Activated T-cell treated with anti-CD3 and anti-CD28 coated beads for 1 hour (primary cell): ENCODE measurements around the gene TACC2.

Experiments used
- DNase-seq: peaks from one replicate; pipeline ENCODE4 v3.0.0-alpha.2; 2020; ENCODE audit warnings: low read depth

Gene TACC2

DNA sequence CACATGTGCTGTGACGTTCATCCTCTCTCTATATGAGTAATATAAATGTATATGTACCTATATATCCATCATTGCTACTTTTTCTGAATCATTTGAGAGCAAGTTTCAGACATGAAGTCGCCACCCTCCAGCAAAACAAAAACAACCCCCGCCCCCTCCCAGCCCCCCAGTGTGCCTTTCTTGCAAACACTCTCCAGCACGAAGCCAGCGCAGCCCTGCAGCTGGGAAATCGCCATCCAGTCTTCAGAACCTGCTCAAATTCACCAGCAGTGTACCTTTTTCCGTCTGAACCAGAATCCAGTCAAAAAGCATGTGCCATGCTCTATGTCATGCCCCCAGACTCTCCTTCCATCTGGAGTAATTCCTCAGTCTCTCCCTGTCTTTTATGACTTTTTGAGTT lies 135.8 kb downstream of the TACC2 start:
- DNase-seq = no peak

DNA sequence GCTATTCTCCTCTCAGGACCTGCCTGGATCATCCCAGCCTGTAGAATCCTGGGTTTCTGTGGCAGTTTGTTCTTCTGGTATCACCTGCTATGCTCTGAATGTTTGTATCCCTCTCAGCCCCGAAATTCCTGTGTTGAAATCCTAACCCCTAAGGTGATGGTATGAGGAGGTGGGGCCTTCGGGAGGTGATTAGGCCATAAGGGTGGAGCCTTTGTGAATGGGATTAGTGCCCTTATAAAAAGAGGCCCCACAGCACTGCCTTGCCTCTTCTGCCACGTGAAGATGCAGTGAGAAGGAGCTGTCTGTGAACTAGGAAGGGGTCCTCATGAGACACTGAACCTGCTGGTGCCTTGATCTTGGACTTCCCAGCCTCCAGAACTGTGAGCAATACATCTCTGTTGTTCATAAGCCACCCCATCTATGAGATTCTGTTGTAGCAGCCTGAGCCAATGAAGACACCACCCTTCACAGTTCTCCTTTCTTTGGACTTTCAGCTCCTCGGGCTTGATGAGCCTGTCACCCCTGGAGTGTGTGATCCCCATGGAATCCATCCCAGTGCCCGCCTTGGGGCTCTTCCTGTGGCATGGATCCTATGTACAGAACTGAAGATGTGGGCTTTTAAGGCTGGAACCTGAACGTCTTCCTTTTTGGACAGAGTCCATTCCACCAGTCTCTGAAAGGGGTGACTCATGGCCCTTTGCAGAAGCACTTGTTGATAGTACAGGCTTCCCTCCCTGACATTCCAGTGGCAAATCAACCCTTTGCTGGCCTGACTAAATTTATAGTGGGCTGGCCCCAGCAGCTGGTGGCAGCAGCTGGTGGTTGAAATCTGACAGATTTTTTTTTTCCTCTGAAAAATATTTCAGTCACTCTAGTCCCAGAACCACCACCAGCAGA lies 138.0 kb downstream of the TACC2 start:
- no peak for DNase-seq

DNA sequence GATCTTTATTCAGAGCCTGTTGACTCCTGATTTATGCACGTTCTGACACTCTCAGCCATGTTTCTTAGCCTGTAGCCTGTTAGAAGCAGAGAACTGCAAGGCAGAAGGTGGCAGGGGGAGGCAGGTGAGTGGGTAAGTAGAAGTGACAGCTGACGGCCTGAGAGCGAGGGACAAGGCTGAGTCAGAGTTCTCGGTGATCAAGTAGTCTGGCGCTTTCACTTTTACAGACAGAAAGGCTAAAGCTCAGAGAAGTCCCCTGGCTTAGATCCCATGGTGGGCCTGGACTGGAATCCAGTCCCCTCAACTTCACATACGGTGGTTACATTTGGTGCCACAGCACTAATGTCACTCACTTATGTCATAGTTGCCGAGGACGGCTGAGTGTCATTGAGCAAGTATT lies 139.0 kb downstream of the TACC2 start:
- DNase-seq = no peak

DNA sequence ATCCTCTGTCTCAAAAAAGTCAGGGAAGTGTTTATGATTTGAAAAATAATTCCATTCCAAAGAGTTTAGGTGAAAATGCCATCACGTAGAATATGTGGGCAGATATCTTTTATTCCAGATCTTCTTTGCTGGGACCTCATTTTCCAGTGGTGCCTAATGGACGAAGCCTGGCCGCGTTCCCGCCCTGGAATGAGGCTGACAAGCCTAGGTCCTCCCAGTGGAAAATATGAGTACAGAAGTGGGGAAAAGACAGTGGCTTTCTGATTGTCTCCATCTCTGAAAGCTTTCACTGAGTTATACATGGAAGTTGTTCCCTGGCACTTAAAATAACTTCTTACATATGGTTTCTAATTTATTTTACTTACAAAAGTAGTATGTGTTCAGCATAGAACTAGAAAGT lies 139.4 kb downstream of the TACC2 start:
- no peak for DNase-seq

DNA sequence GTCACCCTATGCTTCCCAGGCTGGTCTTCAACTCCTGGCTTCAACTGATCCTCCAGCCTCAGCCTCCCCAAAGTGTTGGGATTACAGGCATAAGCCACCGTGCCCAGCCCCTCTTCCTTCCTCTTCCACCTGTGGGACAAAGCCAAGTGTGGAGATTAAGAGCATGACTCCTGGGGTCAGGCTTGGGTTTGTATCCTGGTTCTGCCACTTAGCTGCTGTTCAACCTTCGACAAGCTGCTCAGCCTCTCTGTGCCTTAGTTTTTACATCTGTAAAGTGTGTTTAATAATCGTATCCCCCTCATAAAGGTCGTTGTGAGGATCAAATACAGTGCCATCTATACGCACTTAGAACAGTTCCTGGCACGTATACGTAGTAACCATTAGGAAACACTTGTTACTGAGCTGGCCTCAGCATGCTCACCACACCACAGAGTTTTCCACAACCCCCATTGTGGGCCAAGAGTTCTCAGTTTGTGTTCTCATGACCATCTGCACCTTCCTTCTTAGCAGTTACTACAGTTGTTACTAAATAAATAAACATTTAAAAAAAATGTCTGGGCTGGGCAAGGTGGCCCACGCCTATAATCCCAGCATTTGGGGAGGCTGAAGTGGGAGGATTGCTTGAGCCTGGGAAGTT lies 141.6 kb downstream of the TACC2 start:
- DNase-seq = no peak

DNA sequence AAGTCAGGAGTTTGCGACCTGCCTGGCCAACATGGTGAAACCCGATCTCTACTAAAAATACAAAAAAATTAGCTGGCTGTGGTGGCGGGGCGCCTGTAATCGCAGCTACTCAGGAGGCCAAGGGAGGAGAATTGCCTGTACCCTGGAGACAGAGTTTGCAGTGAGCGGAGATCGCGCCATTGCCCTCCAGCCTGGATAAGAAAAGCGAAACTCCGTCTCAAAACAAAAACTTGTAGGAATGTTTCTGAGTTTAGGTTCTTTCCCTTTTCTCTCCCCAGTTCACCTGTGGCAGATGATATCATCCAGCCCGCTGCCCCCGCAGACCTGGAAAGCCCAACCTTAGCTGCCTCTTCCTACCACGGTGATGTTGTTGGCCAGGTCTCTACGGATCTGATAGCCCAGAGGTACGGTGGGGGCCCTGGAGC lies 143.4 kb downstream of the TACC2 start:
- DNase-seq = no peak

DNA sequence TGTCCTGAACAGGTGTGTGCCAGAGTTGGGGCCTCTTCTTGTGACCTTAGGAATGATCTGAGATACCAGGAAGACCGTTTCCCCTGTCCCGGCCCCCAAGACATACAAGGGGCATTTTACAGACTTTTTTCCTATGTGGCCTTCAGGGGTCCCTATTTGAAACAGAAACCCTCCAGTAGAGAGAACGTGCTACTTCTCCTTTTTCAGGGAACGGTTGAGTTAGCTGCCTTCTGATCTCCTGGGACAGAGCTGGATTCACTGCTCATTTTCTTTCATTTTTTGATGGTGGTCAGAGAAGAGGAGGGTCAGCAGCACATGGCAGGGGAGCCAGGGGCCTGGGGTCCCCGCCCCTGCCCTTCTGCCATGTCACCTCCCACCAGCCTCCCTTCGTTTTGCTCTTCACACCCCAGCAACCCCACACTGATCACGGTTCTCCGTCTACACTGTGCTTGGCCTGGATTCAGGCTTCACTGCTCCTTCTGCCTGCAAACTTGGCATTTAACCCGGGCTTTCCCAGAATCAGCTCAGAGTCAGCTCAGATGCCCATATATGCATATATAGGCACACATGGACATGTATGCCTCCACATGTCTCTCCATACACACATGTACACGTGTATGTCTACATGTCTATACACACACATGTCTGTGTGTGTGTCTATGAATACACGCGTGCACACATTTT lies 144.1 kb downstream of the TACC2 start:
- no peak for DNase-seq

DNA sequence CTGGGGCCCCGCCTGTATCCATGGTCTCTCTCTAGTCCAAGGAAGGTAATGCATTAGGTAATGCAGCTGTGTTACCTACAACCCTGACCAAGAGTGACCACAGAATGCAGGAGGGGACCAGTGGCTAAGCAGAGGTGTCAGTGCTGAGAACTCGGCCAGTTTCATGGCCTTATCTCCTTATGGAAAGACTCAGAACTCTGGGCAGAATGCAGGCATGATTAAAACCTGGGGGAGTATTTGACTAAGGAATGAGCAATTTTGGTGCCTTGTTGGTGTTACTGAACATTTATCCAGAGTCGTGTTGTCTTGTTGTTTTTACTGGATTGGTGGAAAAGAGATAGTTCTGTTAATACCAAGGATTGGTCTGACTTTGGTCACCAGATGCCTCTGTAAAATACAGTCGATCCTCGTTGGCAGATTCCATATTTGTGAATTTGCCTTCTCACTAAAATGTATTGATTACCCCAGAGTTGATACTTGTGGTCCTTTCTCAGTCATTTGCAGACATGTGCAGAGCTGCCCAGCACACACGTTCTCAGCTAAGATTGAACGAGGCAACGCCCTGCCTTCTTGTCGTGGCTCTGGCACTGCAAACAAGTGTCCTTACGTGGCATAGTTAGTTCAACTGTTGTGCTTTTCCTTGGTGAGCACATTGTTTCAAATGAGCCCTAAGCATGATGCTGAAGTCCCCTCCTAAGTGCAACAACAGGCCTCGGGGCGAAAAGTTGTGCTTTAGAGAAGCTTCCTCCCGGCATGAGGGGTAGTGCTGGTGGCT lies 146.5 kb downstream of the TACC2 start:
- DNase-seq = no peak

DNA sequence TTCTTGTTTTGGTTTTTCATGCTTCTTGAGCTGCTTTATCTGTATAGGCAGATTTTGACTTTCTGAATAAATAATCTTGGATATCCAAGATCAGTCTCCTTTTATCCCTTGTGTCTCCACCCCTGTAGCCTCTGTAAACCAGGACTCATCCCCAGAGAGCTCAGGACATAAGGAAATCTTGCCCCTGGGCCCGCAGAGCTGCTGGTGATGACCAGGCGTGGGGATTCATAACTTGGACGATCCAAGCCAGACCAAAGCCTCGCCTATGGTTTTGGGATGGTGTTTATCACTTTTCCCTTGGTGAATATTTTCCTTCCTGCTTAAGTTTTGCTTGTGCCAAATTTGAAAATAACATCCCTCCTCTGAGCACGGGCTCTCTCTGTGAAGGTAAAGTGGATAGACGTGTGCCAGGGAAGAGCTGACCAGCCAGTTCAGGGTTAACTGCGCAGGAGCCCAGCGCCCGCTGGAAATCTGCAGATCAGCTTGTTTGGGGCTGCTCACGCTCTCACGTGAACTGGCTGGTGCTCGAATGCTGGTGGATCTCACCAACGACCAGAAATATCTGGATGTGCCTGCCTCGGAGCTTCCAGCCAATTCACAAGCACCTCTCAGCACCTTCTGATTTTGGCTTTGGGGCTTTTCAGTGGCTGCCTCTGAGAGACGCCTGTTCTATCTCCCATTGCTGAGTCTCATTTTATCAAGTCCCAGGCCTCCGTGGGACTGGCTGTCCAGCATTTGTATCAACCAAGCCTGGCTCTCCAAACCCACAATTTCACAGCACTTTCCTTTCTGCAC lies 150.1 kb downstream of the TACC2 start:
- DNase-seq = no peak

DNA sequence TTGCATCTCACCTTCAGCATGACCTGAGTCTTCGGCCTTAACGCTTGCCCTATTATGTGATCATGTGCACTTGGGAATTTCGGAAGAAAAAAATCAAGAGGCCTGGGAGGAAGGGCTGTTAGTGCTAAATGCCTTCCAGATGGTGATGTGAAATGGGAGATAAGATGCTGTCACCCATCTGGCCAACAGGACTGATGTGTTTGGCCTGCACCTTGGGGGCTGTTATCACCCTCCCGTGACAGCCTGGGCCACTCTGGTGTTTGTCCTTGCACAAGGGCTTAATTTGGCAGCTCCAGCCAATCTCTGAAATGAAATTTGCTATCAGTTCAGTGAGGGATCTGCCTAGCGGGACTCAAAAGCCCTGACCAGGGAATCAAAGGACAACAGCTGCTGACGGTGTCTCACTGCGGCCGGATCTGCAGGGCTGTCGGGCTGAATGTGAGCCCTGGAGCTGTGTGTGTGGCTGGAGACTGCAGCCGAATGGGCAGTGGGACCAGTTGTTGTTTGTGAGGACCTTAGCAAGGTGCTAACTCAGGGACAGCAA lies 150.7 kb downstream of the TACC2 start:
- no peak for DNase-seq

DNA sequence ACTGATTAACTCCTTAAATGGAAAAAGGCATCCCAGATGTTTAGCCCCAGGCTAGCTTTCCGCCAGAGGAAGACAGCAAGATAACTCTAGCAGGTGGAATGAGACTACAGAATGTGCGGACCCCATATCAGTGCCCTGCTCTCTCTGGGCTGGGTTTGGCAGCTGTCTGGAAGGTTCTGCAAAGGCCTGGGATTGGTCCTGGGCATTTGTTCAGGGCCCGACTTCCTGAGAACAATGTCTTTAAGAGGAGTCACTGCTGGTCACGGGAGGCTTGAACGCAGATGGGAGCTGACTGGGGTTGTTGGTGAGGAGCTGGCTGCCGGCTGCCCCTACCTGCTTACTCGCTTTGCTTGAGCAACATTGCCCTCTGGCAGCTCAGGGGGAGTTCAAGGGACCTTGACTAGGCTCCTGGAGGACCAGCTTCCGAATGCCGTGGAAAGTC lies 151.5 kb downstream of the TACC2 start:
- DNase-seq = no peak

DNA sequence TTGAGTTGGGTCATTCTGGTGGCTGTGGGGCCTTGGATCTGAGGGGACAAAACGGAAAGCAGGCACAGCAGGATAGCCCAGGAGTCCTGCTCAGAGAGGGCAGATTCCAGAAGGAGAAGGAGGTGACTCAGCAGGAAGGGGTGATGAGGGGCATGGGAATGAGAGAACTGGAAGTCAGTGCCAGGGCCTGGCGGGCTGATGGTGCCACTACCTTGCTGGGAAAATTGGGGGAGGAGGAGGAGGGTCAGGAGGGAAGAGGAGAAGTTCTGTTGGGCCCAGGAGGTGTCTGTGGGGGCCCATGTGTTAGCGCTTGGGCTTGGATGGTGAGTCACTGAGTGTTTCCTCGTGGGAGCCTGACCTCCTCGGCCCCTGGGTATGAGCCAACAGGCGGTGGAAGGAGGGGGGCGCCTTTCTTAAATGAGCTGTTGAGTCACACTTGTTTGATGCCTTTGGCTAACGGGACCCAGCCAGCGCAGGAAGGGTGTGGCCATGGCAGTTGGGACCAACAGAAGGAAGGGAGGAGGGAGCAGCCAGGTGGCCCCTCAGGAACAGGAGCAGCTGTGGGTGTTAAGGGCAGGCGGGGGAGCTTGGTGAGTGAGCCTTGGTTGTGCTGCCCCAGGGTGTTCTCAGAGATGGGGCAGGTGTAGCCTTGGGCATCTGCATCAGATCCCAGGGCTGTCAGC lies 152.1 kb downstream of the TACC2 start:
- DNase-seq = no peak

DNA sequence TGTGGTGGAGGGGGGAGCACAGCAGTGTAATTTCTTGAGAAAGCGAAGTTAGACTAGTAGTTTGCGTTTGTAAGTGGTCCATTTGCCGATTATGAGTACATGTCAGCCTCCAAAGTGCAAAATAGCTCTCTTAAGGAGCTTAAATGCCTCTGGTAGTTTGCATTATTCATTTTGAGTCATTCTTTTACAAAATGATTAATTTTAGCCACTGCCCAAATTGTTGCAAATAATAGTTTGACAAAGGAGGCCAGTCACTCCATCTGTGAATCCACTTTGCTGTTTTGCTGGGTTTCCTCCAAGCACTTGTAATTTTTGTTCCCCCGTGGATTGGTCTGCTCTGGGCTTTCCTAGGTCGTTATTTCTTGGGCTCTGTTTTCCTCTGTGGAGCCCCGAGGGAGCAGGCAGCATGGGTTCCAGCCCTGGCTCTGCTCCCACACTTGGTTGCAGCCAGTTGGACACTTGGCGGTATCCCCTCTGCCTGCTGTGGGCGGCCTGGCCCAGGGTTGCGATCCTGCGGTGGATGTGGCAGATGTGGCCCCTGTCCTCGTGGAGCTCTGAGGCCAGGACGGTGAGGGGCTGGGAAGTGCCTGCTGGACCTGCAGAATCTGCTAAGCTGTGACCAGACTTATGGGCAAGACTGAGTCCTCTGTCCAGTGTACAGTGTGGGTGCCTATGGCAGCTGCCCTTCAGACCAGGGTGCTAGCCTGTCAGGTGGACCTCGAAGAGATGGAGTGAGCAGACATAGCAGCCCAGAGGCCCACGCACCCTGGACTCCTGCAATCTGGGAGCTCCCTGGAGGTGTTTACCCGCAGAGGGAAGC lies 153.1 kb downstream of the TACC2 start:
- DNase-seq = no peak

DNA sequence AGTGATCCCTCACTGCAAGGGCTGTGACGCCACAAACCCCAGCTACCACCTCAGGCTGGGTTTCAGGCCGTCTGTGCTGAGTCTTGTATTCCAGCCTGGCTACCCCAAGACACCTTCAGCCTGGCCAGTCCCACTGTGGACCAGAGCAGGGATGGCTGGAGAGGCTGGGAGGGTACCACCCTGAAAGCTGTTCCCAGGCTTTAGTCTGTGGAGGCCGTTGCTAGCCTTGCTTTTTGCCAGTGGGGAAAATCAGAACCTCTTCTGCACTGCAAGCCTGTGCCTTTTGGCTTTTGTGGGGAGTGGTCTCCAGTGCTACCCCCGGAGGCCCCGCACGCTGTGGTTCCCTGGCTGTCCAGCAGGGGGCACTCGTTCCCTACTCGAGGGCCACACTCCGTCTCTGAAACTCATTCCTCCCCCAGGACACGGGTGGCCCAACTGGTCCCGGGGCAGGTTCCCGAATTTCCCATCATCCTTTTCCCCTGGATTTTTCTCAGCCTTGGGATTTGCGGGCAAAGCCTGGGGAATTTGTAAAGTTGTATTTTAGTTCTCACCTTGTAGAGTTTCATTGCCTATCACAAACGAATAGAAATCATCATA lies 153.8 kb downstream of the TACC2 start:
- peak; percentile 12 for DNase-seq

DNA sequence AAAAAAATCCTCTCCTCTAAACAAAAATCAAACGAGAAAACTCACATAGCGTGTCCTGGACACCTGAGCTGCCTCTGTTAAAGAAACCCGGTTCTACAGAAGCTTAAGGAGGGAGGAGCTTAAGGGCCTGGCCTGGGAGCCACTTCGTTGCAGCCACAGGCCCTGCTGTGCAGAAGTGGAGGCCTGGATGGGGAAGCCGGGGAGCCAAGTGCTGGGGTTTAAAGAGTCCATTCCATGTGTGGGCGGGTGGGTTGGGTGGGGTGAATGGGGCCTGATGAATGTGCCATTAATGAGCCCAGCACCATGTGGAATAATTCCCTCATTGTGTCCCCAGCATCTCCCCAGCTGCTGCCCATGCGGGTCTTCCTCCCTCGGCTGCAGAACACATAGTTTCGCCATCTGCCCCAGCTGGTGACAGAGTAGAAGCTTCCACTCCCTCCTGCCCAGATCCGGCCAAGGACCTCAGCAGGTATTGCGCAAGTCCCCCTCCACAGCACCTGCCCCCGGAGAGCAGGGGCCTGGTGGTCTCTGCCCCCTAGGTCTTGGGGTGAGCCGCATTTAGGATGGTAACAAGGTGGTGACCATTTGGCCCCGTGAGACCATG lies 154.4 kb downstream of the TACC2 start:
- no peak for DNase-seq

DNA sequence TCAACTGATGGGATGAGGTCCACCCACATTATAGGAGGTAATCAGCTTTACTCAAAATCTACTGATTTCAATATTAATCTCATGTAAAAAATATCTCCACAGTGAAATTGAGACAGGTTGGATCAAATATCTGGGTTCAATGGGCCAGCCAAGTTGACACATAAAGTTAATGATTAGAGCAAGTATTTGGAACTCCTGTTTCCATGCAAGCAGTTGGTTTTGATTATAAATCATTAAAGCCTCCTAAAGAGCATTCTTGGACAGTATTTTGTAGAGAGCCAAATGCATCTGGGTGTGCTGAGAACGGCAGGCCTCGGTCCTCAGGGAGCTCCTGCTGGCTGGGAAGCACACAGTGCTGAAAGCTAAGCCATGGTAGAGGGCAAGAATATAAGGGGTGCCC lies 155.2 kb downstream of the TACC2 start:
- no peak for DNase-seq

DNA sequence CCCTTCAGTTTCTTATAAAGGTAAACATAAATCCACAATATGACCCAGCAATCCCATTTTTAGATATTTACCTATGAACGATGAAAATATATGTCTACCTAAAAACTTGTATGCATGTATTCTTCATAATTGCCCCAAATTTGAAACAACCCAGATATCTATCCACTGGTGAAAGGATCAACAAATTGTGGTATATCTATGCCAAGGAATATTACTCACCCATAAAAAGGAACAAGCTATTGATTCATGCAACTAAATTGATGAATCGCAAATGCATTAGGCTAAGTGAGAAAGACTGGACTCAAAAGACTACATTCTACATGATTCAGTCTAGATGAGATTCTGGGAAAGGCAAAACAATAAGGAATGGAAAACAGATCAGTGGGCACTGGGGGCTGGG lies 156.2 kb downstream of the TACC2 start:
- no peak for DNase-seq

DNA sequence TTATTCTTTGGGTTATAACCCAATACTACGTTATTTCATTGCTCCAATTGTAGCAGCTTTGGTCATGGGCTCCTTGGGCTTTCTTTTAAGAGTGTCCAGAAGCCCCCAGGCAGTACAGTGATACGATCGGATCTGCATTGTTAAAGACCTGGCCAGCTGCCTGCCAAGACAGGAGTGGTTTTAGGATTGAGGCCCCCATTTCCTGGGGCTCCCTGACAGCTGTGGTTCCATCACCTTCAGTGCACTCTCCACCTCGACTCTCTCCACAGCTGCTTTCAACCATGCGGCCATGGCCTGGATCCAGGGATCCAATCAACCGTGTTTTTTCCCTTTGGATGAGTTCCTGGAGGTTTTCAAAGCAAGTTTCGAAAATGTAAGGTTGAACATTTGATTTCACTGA lies 158.7 kb downstream of the TACC2 start:
- DNase-seq = no peak
